GM19035 (cell line): Measurements from ENCODE around the gene LIPT1.
"Not testable (repeated sequence)": the region's sequence is repeated elsewhere in the genome, so short reads cannot be mapped to it uniquely, and the experiment has no call there.

Experiments used
- ATAC-seq: cut with Tn5 transposase; IDR thresholded peaks from one replicate; pipeline ENCODE4 v1.9.1; 2021; ENCODE audit not compliant: unreplicated experiment

Gene LIPT1

GRCh38 chr2:99154643-99155536, at the start of gene LIPT1, which contains the start of gene TSGA10:
TSS of gene LIPT1 (plus strand) at chr2:99154967. CDS start at chr2:99161958, 6,991 bp downstream.
TSS of gene TSGA10 (minus strand) at chr2:99154942. CDS start at chr2:99109439, 45,503 bp downstream.
- peak; percentile 96 for ATAC-seq

- ATAC-seq, result no peak
Observed at GRCh38 chr2:99106913-99107312, 47.9 kb upstream of the LIPT1 start.

- ATAC-seq, result no peak
Observed at GRCh38 chr2:99111236-99111635, 43.5 kb upstream of the LIPT1 start.

- ATAC-seq, result no peak
Observed at GRCh38 chr2:99111945-99112344, 42.8 kb upstream of the LIPT1 start.

GRCh38 chr2:99112617-99113016, 42.1 kb upstream of the LIPT1 start:
- no peak for ATAC-seq

GRCh38 chr2:99127981-99128380, 26.8 kb upstream of the LIPT1 start:
- no peak for ATAC-seq

- ATAC-seq, result not testable (repeated sequence)
Observed at GRCh38 chr2:99135044-99135556, 19.7 kb upstream of the LIPT1 start.

GRCh38 chr2:99139003-99139402, 15.8 kb upstream of the LIPT1 start:
- no peak for ATAC-seq

GRCh38 chr2:99140056-99140859, 14.5 kb upstream of the LIPT1 start:
- no peak for ATAC-seq

- ATAC-seq, result peak; percentile 32
Observed at GRCh38 chr2:99140860-99141109, 14.0 kb upstream of the LIPT1 start.

GRCh38 chr2:99141110-99142108, 13.4 kb upstream of the LIPT1 start, which contains the start of gene C2orf15:
TSS of gene C2orf15 (plus strand) at chr2:99141707. CDS start at chr2:99150559, 8,852 bp downstream.
- ATAC-seq, result peak; percentile 89

- no peak for ATAC-seq
Observed at GRCh38 chr2:99150706-99151105, 4.1 kb upstream of the LIPT1 start.

GRCh38 chr2:99152199-99152895, 2.4 kb upstream of the LIPT1 start:
- ATAC-seq, result no peak

- ATAC-seq, result no peak
Observed at GRCh38 chr2:99153921-99154604, 704 bp upstream of the LIPT1 start.

- ATAC-seq, result no peak
Observed at GRCh38 chr2:99156891-99157290, 2.1 kb downstream of the LIPT1 start.

- no peak for ATAC-seq
Observed at GRCh38 chr2:99158599-99158998, 3.8 kb downstream of the LIPT1 start.

- ATAC-seq, result no peak
Observed at GRCh38 chr2:99159594-99159993, 4.8 kb downstream of the LIPT1 start.

- no peak for ATAC-seq
Observed at GRCh38 chr2:99166218-99166617, 11.5 kb downstream of the LIPT1 start.

- ATAC-seq, result no peak
Observed at GRCh38 chr2:99169534-99169933, 14.8 kb downstream of the LIPT1 start.
